ENCODE results near the gene FOXC2. TPM values are rescaled to one million over a fixed set of nuclear protein-coding genes. Genes with fewer than 3 reads are reported as not detected.

Gene FOXC2
- polyA plus RNA-seq (ENCODE audit: insufficient read length in 4 of 4) = 10 to 100 TPM; 50.1 to 55.3 (median 52.2) TPM

- DNase-seq (ENCODE audit: low read depth in 4 of 4, low spot score in 3 of 4) = peak in 3 of 4 donors; percentile 91 to 95 (median 94)
These were observed at the start of gene FOXC2 for GRCh38 chr16:86566601-86566965. Gene FOXC2 (plus strand): TSS chr16:86566829. CDS start chr16:86567336, 507 bp downstream.

- DNase-seq (ENCODE audit: low read depth in 4 of 4, low spot score in 3 of 4) = no peak
These were observed 49.6 kb upstream of the FOXC2 start for GRCh38 chr16:86517033-86517432.

- DNase-seq (ENCODE audit: low read depth in 4 of 4, low spot score in 3 of 4) = no peak
These were observed 48.9 kb upstream of the FOXC2 start for GRCh38 chr16:86517652-86518258.

- no peak for DNase-seq (ENCODE audit: low read depth in 4 of 4, low spot score in 3 of 4)
These were observed 47.5 kb upstream of the FOXC2 start for GRCh38 chr16:86519007-86519648.

- DNase-seq (ENCODE audit: low read depth in 4 of 4, low spot score in 3 of 4) = no peak
These were observed 46.8 kb upstream of the FOXC2 start for GRCh38 chr16:86519649-86520316.

GRCh38 chr16:86520317-86521210, 46.1 kb upstream of the FOXC2 start:
- no peak for DNase-seq (ENCODE audit: low read depth in 4 of 4, low spot score in 3 of 4)

- DNase-seq (ENCODE audit: low read depth in 4 of 4, low spot score in 3 of 4) = no peak
These were observed 45.1 kb upstream of the FOXC2 start for GRCh38 chr16:86521236-86522197.

GRCh38 chr16:86522634-86523033, 44.0 kb upstream of the FOXC2 start:
- DNase-seq (ENCODE audit: low read depth in 4 of 4, low spot score in 3 of 4) = no peak

- no peak for DNase-seq (ENCODE audit: low read depth in 4 of 4, low spot score in 3 of 4)
These were observed 43.4 kb upstream of the FOXC2 start for GRCh38 chr16:86523166-86523740.

GRCh38 chr16:86524029-86524428, 42.6 kb upstream of the FOXC2 start:
- no peak for DNase-seq (ENCODE audit: low read depth in 4 of 4, low spot score in 3 of 4)

GRCh38 chr16:86525696-86526095, 40.9 kb upstream of the FOXC2 start:
- no peak for DNase-seq (ENCODE audit: low read depth in 4 of 4, low spot score in 3 of 4)

GRCh38 chr16:86527366-86527765, 39.3 kb upstream of the FOXC2 start:
- no peak for DNase-seq (ENCODE audit: low read depth in 4 of 4, low spot score in 3 of 4)

- no peak for DNase-seq (ENCODE audit: low read depth in 4 of 4, low spot score in 3 of 4)
These were observed 38.3 kb upstream of the FOXC2 start for GRCh38 chr16:86528061-86528929.

- no peak for DNase-seq (ENCODE audit: low read depth in 4 of 4, low spot score in 3 of 4)
These were observed 37.5 kb upstream of the FOXC2 start for GRCh38 chr16:86529160-86529559.

GRCh38 chr16:86530251-86531190, 36.1 kb upstream of the FOXC2 start:
- no peak for DNase-seq (ENCODE audit: low read depth in 4 of 4, low spot score in 3 of 4)

GRCh38 chr16:86531191-86531545, 35.5 kb upstream of the FOXC2 start:
- no peak for DNase-seq (ENCODE audit: low read depth in 4 of 4, low spot score in 3 of 4)
